Posterior cingulate gyrus (tissue), 11 donors: ENCODE results near the gene MRPL3.
A peak's percentile ranks its signal among the peaks of the same experiment; 100 is the strongest.

ENCODE experiments used
- DNase-seq, 10 donors: peaks; one replicate each; pipeline versions ENCODE4 v3.0.0 to v3.0.0-alpha.2; 2020 to 2021; ENCODE audit warnings: mixed read lengths in 3 of 10
- intact Hi-C: fragments of 100-400 bp; cut with DNase I; formaldehyde crosslinking; loops from one replicate; pipeline ENCODE4 v1.15.1; 2023

Gene MRPL3

GRCh38 chr3:131502530-131503319 lies at the start of gene MRPL3:
TSS of gene MRPL3 (minus strand) at chr3:131502971. CDS start at chr3:131502821, 150 bp downstream.
- intact Hi-C loops = loop anchor here (5.0 kb wide), 2 partner anchors 120 to 475 kb away; partner anchors contain the start of genes ASTE1, NEK11 and NUDT16
- DNase-seq = peak; percentile 76 to 97 (median 88)

GRCh38 chr3:131551761-131552160 lies 49.0 kb upstream of the MRPL3 start:
- intact Hi-C loops = no loop called here
- no peak for DNase-seq

GRCh38 chr3:131550562-131551465 lies 48.0 kb upstream of the MRPL3 start:
- no peak for DNase-seq
- intact Hi-C loops = no loop called here

- intact Hi-C loops = no loop called here
These were observed 46.6 kb upstream of the MRPL3 start for GRCh38 chr3:131549340-131549739.

GRCh38 chr3:131547585-131547984 lies 44.8 kb upstream of the MRPL3 start:
- intact Hi-C loops = no loop called here
- DNase-seq = no peak

More at GRCh38 chr3:131549340-131549739, 46.6 kb upstream of the MRPL3 start:
- no peak for DNase-seq

- intact Hi-C loops = no loop called here
- DNase-seq = no peak
These were observed 43.7 kb upstream of the MRPL3 start for GRCh38 chr3:131546441-131546840.

- no peak for DNase-seq
- intact Hi-C loops = no loop called here
These were observed 41.8 kb upstream of the MRPL3 start for GRCh38 chr3:131544557-131544956.

- DNase-seq = peak in 4 of 10 donors; percentile 9 to 72 (median 46)
- intact Hi-C loops = no loop called here
These were observed 40.9 kb upstream of the MRPL3 start for GRCh38 chr3:131543714-131544113.

GRCh38 chr3:131541288-131541687 lies 38.5 kb upstream of the MRPL3 start:
- DNase-seq = no peak
- intact Hi-C loops = no loop called here

GRCh38 chr3:131540821-131541220 lies 38.0 kb upstream of the MRPL3 start:
- DNase-seq = no peak
- intact Hi-C loops = no loop called here

- intact Hi-C loops = no loop called here
- no peak for DNase-seq
These were observed 37.4 kb upstream of the MRPL3 start for GRCh38 chr3:131540143-131540542.

GRCh38 chr3:131538968-131539367 lies 36.2 kb upstream of the MRPL3 start:
- intact Hi-C loops = no loop called here
- no peak for DNase-seq

- intact Hi-C loops = no loop called here
- no peak for DNase-seq
These were observed 34.8 kb upstream of the MRPL3 start for GRCh38 chr3:131537531-131537930.

- intact Hi-C loops = no loop called here
- no peak for DNase-seq
These were observed 32.8 kb upstream of the MRPL3 start for GRCh38 chr3:131535596-131535995.

GRCh38 chr3:131535131-131535530 lies 32.4 kb upstream of the MRPL3 start:
- DNase-seq = no peak
- intact Hi-C loops = no loop called here

- intact Hi-C loops = no loop called here
- DNase-seq = no peak
These were observed 29.9 kb upstream of the MRPL3 start for GRCh38 chr3:131532645-131533044.

GRCh38 chr3:131530843-131531242 lies 28.1 kb upstream of the MRPL3 start:
- no peak for DNase-seq
- intact Hi-C loops = no loop called here

GRCh38 chr3:131530388-131530787 lies 27.6 kb upstream of the MRPL3 start:
- DNase-seq = no peak
- intact Hi-C loops = no loop called here

GRCh38 chr3:131526801-131527347 lies 24.1 kb upstream of the MRPL3 start:
- intact Hi-C loops = no loop called here
- peak in 9 of 10 donors; percentile 41 to 95 (median 57) for DNase-seq

- intact Hi-C loops = no loop called here
- DNase-seq = peak in 3 of 10 donors; percentile 25 to 74 (median 45)
These were observed 15.9 kb upstream of the MRPL3 start for GRCh38 chr3:131518680-131519079.

- intact Hi-C loops = no loop called here
- DNase-seq = no peak
These were observed 2.6 kb upstream of the MRPL3 start for GRCh38 chr3:131505421-131505820.
